HG03060 (cell line): ENCODE results near the gene KRTAP10-4.
"Not testable (repeated sequence)": the region's sequence is repeated elsewhere in the genome, so short reads cannot be mapped to it uniquely, and the experiment has no call there.

Experiments
- ATAC-seq: cut with Tn5 transposase; IDR thresholded peaks from one replicate; pipeline ENCODE4 v1.9.1; 2021; ENCODE audit warnings: low read depth, moderate number of reproducible peaks; ENCODE audit not compliant: unreplicated experiment

Gene KRTAP10-4

DNA sequence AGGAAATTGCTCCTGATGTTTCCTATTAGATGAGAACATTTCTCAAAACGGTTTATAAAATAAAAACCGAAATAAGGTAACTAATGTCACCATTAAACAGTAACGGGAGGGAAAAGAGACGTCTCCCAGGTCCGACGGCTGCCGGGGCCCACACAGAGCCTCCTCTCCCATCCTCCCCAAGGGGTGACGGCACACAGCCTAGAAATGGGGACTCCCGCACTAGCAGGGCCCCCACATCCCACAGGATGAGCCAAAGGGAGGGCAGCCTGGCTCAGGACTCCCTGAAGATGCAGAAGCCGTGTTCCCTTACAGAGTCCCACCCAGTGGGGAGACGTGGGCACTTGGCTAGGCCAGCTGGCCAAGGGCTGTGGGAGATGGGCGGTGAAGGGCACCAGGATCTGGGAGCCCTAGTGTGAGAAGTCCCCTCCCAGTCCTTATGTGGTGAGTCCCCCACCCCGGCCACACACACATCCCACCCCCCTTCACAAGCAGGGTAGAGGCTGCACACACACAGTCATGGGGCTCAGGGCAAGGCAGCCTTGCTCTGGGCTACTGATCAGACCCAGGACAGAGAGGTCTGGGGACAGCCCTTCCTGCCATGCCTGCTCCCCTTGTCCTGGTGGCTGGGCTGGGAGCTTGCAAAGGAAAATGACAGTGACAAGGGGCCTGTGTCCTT lies 18.2 kb upstream of the KRTAP10-4 start:
- no peak for ATAC-seq

- ATAC-seq = no peak
Observed at GRCh38 chr21:44556879-44557278, 16.6 kb upstream of the KRTAP10-4 start.

GRCh38 chr21:44557491-44558328 lies 15.8 kb upstream of the KRTAP10-4 start:
- ATAC-seq = no peak

DNA sequence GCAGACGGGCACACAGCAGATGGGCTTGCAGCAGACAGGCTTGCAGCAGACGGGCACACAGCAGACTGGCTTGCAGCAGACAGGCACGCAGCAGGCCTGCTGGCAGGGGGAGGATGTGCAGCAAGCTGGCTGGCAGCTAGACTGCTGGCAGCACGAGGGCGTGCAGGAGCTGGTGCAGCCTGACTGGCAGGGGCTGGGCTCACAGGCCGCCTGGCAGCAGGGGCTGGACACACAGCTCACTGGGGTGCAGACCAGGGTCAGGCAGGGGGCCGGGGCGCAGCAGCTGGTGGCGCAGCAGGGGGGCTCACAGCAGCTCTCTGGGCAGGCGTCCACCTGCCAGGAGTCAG lies 15.2 kb upstream of the KRTAP10-4 start:
- ATAC-seq = not testable (repeated sequence)

DNA sequence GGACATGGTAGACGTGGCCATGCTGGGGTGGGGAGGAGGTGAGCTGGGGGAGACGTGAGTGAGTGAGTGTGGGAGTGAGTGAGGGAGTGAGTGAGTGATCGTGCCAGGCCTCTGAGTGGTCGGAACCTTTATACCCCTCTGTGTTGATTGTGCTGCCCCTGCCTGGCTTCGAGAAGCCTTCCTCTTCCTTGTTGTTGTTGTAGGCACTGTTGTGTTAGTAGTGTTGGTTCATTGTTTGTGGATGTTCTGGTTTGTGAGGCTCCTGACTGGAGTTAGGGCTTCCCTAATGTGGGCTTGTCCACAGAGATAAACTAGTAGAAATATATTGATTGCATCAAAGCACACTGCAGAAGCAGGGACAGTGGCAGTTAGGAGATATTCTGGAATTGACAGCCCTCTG lies 14.8 kb upstream of the KRTAP10-4 start, which contains the start of gene KRTAP10-3:
TSS of gene KRTAP10-3 (minus strand) at position 101 of the 400 bp plus-strand sequence. CDS start at position 21, 80 bp downstream.
- no peak for ATAC-seq

DNA sequence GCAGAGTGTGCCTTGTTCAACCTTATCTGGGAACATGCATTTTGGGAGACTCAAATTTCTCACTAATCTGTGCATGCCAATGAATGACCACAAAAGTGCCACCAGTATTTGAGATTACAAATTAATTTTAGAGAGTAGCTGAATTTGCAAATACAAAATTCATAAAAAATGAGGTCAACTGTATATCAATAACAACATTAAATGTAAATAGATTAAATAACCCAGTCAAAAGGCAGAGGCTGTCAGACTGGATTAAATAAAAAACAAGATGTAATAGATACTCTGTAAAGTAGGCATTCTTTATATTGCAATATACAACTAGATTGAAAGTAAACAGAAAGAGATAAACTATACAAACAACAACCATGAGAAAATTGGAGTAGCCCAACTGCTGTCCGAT lies 9.4 kb upstream of the KRTAP10-4 start:
- no peak for ATAC-seq

GRCh38 chr21:44564886-44565598 lies 8.5 kb upstream of the KRTAP10-4 start:
- ATAC-seq = no peak

- ATAC-seq = no peak
Observed at GRCh38 chr21:44566403-44566802, 7.1 kb upstream of the KRTAP10-4 start.

DNA sequence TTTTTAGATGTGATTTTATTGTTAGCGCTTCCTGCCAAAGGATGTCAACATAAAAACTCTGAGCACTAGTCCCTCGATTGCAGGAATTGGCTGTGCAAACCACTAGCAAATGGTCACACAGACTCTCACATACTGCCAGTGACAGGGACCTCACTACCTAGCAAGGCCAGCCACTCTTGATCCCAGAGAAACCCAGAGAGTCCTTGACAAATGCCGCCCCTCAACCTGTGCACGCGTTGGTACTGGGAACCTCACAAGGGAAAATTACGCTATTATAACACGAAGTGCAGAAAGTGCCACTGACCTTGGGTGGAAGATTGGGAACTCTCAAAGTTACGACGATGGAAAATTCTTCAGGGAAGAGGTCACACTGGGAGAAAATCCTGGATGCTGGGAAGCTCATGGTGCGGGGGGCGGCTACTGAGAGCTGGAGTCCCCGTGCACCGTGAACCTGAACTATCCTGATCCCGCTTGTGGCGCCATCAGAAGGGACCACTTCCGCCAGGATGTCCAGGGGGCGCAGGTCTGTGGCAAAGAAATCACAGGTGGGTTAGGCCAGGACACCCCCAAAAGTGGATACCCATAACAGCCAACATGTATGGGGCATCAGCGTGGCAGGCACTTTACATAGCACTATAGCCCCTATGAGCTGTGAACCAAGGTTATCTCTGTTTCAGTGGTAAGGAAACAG lies 5.9 kb upstream of the KRTAP10-4 start:
- ATAC-seq = no peak

DNA sequence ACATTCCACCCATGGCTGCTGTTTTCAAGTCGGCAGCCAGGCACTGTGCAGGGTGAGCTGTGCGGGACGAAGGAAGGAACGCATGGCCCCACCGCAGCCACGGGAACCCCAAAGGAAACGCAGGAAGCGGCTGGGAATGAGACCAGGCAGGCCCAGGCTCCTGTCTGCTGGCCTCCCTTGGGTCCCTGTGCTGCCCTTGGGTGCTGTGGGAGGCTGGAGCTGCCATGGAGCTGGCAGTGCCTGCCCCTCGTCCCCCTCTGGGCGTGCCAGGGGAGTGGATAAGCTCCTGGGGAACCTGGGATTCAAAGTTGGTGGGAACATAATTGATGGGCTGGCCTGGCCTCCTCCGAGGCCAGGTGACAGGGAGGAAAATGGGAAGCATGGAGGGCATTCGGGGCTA lies 5.3 kb upstream of the KRTAP10-4 start:
- no peak for ATAC-seq

DNA sequence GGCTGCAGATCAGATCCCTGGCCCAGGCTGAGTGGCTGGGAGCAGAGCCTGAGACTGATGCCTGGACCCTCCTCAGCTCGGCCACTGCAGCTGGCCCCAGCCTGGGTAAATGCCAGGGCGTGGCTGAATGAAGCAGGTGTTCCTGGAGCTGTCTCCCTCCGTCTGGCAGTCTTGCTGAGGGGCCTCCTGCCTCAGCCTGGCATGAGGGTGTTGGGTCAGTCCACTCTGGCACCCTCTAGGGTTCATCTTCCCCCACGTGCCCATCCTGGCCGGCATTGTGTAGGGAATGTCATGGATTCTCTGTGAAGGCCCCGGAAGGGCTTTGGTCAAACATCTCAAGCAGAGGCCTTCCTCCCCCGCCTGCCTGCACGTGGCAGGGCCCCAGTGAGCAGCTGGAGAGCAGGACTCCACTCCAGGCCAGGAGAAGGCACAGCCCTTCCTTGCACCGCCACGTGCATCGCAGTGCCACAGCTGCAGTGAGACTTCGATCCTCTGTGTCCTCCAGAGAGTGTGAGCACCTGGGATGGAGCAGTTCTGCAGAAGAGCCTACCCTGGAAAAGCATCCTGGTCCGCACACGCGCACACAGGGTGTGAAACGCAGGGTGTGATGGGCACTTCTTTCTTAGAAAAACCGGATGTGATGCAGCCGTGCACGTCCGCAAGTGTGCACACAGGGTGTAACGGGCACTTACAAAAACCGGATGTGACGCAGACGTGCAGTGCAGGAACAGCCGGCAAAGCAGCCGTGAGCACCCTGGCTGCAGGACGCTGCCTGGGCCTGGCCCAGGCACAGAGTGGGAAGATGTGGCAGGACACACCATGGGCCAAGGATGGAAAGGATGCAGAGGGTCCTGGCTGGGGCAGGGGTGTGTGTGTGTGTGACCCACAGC lies 4.6 kb upstream of the KRTAP10-4 start:
- ATAC-seq = no peak

DNA sequence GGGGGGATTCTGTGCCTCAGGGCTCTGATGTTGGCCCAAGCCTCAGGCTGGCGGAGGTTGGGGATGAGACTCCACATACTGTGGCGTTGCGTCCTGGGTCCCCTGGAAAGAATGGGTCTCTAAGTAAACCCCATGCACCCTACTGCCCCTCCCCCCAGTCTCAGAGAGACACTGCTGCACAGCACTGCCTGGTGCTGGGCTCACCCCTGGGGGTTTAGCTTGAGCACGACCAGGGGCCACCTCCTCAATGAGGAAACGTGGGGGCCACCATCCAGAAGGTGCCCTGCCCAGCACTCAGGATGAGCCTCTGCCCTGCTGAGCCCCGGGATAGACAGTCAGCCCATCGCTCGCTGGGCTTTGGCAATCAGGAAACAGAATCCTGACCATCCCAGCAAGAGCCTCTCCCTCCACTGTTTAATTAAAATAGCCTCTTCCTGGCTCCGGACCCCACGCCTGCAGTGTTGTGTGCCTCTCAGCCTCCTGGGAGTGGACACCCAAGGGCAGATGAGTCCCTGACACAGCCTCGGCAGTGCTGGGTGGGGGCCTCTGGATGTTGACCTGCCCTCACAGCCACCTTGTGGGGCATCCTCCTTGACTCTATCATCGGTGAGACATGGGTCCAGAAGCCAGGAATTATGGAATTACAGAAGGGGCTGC lies 3.5 kb upstream of the KRTAP10-4 start:
- no peak for ATAC-seq

GRCh38 chr21:44571296-44571695 lies 2.2 kb upstream of the KRTAP10-4 start:
- no peak for ATAC-seq

- no peak for ATAC-seq
Observed at GRCh38 chr21:44571844-44572782, 1.4 kb upstream of the KRTAP10-4 start.

DNA sequence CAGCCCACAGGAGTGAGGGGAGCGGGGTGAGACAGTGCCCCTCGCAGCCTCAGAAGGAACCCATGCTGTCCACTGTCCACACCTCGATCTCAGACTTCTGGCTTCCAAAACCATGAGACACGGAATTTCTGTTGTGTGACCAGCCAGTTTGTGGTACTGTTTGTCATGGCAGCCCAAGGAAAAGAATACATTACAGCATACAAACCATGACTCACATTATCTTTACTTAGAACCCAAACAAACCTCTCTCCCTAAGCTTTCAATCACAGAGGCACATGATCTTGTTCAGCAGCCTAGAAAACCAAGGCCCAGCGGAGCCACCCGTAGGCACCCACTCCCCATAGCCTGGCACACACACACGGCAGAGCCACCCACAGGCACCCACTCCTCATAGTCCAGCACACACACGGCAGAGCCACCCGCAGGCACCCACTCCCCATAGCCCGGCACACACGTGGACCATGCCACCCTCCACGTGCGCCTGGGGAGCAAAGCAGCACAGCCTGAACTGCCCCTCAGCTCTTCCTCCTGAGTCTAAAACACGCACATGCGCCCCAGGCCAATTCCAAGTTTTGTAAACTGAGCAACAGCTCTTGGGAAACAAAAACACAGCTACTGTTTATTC lies 458 bp upstream of the KRTAP10-4 start:
- ATAC-seq = no peak

DNA sequence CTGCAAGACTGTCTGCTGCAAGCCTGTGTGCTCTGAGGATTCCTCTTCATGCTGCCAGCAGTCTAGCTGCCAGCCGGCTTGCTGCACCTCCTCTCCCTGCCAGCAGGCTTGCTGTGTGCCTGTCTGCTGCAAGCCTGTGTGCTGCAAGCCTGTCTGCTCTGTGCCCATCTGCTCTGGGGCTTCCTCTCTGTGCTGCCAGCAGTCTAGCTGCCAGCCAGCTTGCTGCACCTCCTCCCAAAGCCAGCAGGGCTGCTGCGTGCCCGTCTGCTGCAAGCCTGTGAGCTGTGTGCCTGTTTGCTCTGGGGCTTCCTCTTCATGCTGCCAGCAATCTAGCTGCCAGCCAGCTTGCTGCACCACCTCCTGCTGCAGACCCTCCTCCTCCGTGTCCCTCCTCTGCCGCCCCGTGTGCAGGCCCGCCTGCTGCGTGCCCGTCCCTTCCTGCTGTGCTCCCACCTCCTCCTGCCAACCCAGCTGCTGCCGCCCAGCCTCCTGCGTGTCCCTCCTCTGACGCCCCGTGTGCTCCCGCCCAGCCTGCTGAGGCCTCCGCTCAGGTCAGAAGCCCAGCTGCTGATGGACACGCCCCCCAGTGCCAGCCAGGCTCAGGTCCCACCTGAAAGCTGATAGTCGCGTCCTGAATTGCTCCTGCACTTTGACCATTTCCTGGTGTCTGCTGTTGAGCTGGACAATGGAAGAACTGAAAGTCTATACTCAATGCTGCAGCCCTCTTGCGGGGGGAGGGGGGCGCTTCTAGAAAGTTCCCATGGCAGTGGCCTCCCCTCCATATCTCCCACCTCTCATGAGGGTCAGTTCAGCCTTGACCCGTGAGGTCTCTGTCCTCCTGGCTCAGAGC lies 1.2 kb downstream of the KRTAP10-4 start:
- ATAC-seq = no peak
